Thyroid gland (tissue), 4 donors: ENCODE data around the gene KLF12.

Experiments
- CTCF ChIP-seq, 6 experiments: fragments of 200-600 bp in 3 of 6; fragments of 450-650 bp in 3 of 6; sonication (generic) in 3 of 6; IDR thresholded peaks; one replicate each; pipeline ENCODE4 v1.5.1; 2016 to 2019; ENCODE audit warnings: antibody characterized with exemption in 6 of 6, mild to moderate bottlenecking in 2 of 6, inconsistent platforms in 1 of 6, moderate library complexity in 1 of 6
- POLR2A ChIP-seq, 2 donors: fragments of 450-650 bp; IDR thresholded peaks; one replicate each; pipeline ENCODE4 v1.6.1; 2017; ENCODE audit warnings: antibody characterized with exemption in 2 of 2, mild to moderate bottlenecking in 2 of 2, moderate library complexity in 1 of 2

GRCh38 chr13:74134777-74135325 lies 647 bp upstream of the KLF12 start:
- TF ChIP-seq CTCF (IDR thresholded peaks at IDR 0.05) = no peak
- no peak for TF ChIP-seq POLR2A (IDR thresholded peaks at IDR 0.05)
